Pancreas (tissue), 10 donors: ENCODE results near the gene SNTA1. TPM values are rescaled to one million over a fixed set of nuclear protein-coding genes. Genes with fewer than 3 reads are reported as not detected.
"Not testable (repeated sequence)": the region's sequence is repeated elsewhere in the genome, so short reads cannot be mapped to it uniquely, and the experiment has no call there.

Experiments used
- ATAC-seq, 4 donors: fragments of 200-7000 bp; cut with Tn5 transposase; one replicate each; pipeline versions ENCODE4 v1.8.0 to v1.9.1; 2020; ENCODE audit warnings: mild to moderate bottlenecking in 4 of 4, moderate library complexity in 4 of 4
- DNase-seq, 6 donors: peaks; one replicate each; pipeline ENCODE4 v3.0.0-alpha.2; 2020
- FAIRE-seq: peaks from 2 replicates; lab custom pipeline; 2012; peaks lifted over from hg19 to GRCh38; lab: Jason Lieb, UNC
- H3K27ac ChIP-seq, 4 donors: fragments of 200-600 bp; sonication (generic); 1 replicate in 3 of 4; 2 replicates in 1 of 4; pipeline versions ENCODE4 v1.5.0 to v1.8.0; 2020
- H3K27me3 ChIP-seq, 4 donors: fragments of 200-600 bp; one replicate each; pipeline ENCODE4 v1.8.0; 2021
- H3K36me3 ChIP-seq, 3 donors: fragments of 200-600 bp; sonication (generic) in 1 of 3; one replicate each; pipeline versions ENCODE4 v1.5.0 to v1.8.0; 2020 to 2021
- H3K4me1 ChIP-seq, 3 donors: fragments of 200-600 bp; one replicate each; pipeline ENCODE4 v1.8.0; 2021
- H3K4me3 ChIP-seq, 4 donors: fragments of 200-600 bp; sonication (generic) in 2 of 4; one replicate each; pipeline versions ENCODE4 v1.5.0 to v1.8.0; 2020 to 2021
- H3K9me3 ChIP-seq, 4 donors: fragments of 200-600 bp; one replicate each; pipeline ENCODE4 v1.8.0; 2021
- WGBS, 2 donors: extraction: QIAGEN DNeasy Blood & Tissue Kit; methylation state at CpG; one replicate each; pipeline ENCODE4 v1.1.7; 2013; 5-methylcytosine and 5-hydroxymethylcytosine counted together
- intact Hi-C, 3 donors: fragments of 100-400 bp; cut with DNase I; formaldehyde crosslinking; loops; one replicate each; pipeline versions ENCODE4 v1.11.1 to v1.14.2; 2022
- polyA plus RNA-seq, 2 donors: library from polyadenylated mRNA; stranded (reverse); fragments of 200-250 nt; gene quantifications; one replicate each; pipeline ENCODE4 v1.2.3, GENCODE V29; 2013
- total RNA-seq, 6 donors: library from RNA; stranded (reverse); fragmentation: NEBNext Ultra II Directional in 4 of 6; extraction: Animal tissue kit (Norgen Biotek cat#: 25700) in 4 of 6; gene quantifications; one replicate each; pipeline versions ENCODE4 v1.2.1 to v1.2.4, GENCODE V29; 2021 to 2023
- TF ChIP-seq, protein P1 (sequence below), 4 donors: fragments of 200-600 bp; sonication (generic) in 3 of 4; IDR thresholded peaks; one replicate each; pipeline versions ENCODE4 v1.5.0 to v1.8.0; 2021; ENCODE audit warnings: antibody characterized with exemption in 4 of 4
- donor health status: healthy with polysubstance abuse.
- donor health status: DM: no; HTN: no; CAD: no; lungs with moderate emphysema.
- donor health status: DM: no; HTN: no; CAD: no.
- donor health status: control.
- donor health status: control.
- donor health status: Bipolar disorder and iron deficiency.
- donor health status: DM: yes; HTN: yes; CAD: no.
- donor health status: DM: no; HTN: no; CAD: no.
- donor health status: DM: no; HTN: no; CAD: no.
- donor health status: DM: yes; HTN: yes; CAD: no.

Gene SNTA1
- total and polyA plus RNA-seq, 8 donors = 4.2 to 10.9 (median 6.8) TPM

DNA sequence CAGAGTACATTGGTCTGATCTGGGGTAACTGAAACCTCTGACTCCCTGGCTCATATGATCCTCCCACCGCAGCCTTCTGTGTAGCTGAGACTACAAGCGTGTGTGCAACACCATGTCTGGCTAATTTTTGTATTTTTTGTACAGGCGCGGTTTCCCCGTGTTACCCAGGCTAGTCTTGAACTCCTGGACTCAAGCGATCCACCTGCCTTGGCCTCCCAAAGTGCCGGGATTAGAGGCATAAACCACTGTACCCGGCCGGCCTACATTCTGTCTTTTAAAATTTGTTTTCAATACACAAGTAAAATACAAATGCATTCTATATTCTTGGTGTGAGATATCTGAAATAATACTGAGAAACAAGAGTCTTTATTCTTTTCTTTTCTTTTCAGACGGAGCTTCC, 44.6 kb upstream of the SNTA1 start:
- 93 to 95% methylated on average over 10 of the region's 10 CpGs for WGBS, 2 donors
- no peak for ATAC-seq
- no peak overlapping the region for H3K27ac ChIP-seq
- peaks cover 0 to 8% (median 4%) of the 10 kb centered on the region in 3 donors for H3K4me1 ChIP-seq
- no peak for FAIRE-seq
- intact Hi-C loops = no loop called here
- TF ChIP-seq, protein P1, sequence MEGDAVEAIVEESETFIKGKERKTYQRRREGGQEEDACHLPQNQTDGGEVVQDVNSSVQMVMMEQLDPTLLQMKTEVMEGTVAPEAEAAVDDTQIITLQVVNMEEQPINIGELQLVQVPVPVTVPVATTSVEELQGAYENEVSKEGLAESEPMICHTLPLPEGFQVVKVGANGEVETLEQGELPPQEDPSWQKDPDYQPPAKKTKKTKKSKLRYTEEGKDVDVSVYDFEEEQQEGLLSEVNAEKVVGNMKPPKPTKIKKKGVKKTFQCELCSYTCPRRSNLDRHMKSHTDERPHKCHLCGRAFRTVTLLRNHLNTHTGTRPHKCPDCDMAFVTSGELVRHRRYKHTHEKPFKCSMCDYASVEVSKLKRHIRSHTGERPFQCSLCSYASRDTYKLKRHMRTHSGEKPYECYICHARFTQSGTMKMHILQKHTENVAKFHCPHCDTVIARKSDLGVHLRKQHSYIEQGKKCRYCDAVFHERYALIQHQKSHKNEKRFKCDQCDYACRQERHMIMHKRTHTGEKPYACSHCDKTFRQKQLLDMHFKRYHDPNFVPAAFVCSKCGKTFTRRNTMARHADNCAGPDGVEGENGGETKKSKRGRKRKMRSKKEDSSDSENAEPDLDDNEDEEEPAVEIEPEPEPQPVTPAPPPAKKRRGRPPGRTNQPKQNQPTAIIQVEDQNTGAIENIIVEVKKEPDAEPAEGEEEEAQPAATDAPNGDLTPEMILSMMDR (IDR thresholded peaks at IDR 0.05) = no peak
- H3K27me3 ChIP-seq = no peaks in the 10 kb centered on the region
- H3K9me3 ChIP-seq = no peaks in the 10 kb centered on the region
- no peak overlapping the region for H3K4me3 ChIP-seq
- no peaks in the 10 kb centered on the region for H3K36me3 ChIP-seq
- DNase-seq = peak in 1 of 6 donors; percentile 23

DNA sequence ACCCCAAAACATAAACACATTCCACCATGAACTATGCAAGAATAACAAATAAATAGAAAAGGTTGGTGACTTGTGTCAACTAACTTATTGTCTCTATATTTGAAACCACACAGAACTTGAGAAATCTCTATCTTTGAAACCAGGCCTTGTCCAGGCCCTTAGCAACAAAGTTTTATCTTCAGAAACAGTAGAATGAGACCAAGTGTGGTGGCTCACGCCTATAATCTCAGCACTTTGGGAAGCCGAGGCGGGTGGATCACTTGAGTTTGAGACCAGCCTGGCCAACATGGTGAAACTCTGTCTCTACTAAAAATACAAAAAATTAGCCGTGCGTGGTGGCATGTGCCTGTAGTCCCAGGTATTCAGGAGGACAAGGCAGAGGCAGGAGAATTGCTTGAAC, 39.6 kb upstream of the SNTA1 start:
- intact Hi-C loops, FAIRE-seq, ATAC-seq, H3K27me3 ChIP-seq, H3K9me3 ChIP-seq, H3K36me3 ChIP-seq, H3K4me1 ChIP-seq, H3K27ac ChIP-seq, DNase-seq, H3K4me3 ChIP-seq: not testable (repeated sequence)
- 89 to 94% methylated on average over 5 of the region's 5 CpGs for WGBS, 2 donors

DNA sequence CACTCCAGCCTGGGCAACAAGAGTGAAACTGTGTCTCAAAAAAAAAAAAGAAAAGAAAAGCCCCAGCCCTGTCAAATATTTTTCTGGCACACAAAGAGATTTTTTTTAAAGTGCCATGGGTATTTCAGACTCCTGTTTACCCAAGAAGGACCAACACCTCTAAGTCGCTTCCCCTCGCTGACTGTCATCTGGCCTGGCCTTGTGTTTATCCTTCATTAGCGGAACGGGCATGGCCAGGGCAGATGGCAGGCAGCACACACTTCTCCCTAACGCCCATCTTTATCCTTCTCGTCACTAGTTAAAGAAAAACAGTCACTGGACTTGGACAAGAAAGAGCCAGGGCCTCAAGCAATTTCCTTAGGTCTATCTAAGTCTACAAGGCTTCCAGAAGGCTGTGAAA, 39.0 kb upstream of the SNTA1 start:
- H3K27me3 ChIP-seq = no peaks in the 10 kb centered on the region
- DNase-seq (no peak), FAIRE-seq (no peak), ATAC-seq (no peak)
- no peaks in the 10 kb centered on the region for H3K36me3 ChIP-seq
- TF ChIP-seq, protein P1 (IDR thresholded peaks at IDR 0.05) = no peak
- 61 to 66% methylated on average over 6 of the region's 6 CpGs for WGBS, 2 donors
- no peak overlapping the region for H3K27ac ChIP-seq
- intact Hi-C loops = no loop called here
- H3K4me3 ChIP-seq = no peak overlapping the region
- H3K4me1 ChIP-seq = no peaks in the 10 kb centered on the region
- no peaks in the 10 kb centered on the region for H3K9me3 ChIP-seq

DNA sequence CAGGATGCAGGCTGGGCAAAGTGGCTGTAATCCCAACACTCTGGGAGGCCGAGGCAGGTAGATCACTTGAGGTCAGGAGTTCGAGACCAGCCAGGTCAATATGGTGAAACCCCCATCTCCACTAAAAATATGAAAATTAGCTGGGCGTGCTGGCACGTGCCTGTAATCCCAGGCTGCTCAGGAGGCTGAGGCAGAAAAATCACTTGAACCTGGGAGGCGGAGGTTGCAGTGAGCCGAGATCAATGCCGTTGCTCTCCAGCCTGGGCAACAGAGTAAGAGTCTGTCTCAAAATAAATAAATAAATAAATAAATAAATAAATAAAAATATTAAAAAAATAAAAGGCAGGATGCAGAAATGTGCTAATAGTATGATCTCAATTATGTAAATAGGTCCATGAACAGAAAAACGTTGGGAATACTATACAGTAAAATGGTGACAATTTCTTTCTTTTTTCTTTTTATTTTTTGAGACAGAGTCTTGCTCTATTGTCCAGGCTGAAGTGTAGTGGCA, 37.9 kb upstream of the SNTA1 start:
- 86 to 91% methylated on average over 8 of the region's 8 CpGs for WGBS, 2 donors
- DNase-seq (no peak), ATAC-seq (no peak), FAIRE-seq (no peak)
- H3K9me3 ChIP-seq = no peaks in the 10 kb centered on the region
- no peak overlapping the region for H3K4me3 ChIP-seq
- TF ChIP-seq, protein P1 (IDR thresholded peaks at IDR 0.05) = no peak
- no peak overlapping the region for H3K27ac ChIP-seq
- no peaks in the 10 kb centered on the region for H3K4me1 ChIP-seq
- no peaks in the 10 kb centered on the region for H3K36me3 ChIP-seq
- intact Hi-C loops = no loop called here
- H3K27me3 ChIP-seq = no peaks in the 10 kb centered on the region

DNA sequence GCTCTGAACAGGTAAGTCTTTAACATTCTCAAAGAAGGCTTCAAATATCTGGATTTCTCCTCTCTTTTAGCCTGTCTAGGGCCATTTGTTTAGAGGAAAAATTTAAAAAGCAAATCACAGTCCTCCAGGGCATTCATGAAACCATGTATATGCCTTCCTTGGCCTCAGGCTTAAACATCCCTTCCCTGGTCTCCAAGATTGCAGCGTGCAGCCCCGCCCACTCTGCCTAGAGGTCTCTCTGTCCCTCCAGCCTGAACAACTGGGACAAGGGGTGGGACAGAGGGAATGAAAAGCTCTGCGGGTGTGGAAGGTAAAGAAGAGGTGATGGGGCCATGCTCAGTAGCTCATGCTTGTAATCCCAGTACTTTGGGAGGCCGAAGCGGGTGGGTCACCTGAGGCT, 36.5 kb upstream of the SNTA1 start:
- Histone ChIP-seq H3K27me3 (no peaks in the 10 kb centered on the region), H3K9me3 (no peaks in the 10 kb centered on the region), H3K4me3 (no peak overlapping the region), H3K27ac (no peak overlapping the region), H3K4me1 (no peaks in the 10 kb centered on the region), H3K36me3 (no peaks in the 10 kb centered on the region)
- FAIRE-seq (no peak), DNase-seq (no peak), ATAC-seq (no peak)
- TF ChIP-seq, protein P1 (IDR thresholded peaks at IDR 0.05) = no peak
- 93 to 99% methylated on average over 5 of the region's 5 CpGs for WGBS, 2 donors
- intact Hi-C loops = no loop called here
